ENCODE measurements around the gene TRIM8.

The TRIM8 gene

DNA sequence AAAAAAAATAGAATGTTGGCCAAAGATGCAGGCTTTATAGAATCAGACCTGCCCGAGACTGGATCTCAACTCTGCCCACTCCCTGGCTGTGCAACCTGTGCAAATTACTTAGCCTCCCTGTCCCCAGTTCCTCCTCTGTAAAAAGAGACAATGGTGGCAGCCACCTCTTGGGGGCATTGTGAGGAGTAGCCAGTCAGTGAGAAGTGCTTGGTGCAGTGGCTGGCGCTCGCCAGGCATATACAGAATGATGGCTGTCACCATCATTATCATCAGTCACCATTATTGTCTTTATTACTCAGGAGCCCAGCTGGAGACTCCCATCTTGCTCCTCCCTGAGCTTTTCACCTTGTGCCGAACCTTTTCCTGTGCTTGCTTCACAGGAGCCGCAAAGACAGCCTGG lies 29.4 kb upstream of the TRIM8 start:
- DNase-seq: no peak
- in situ Hi-C loops (cut with MboI; ENCODE audit: low pct_unique_long_range_greater_than_20kb, low sequenced_read_pairs): no loop called here

- in situ Hi-C loops (cut with MboI; ENCODE audit: low pct_unique_long_range_greater_than_20kb, low sequenced_read_pairs): no loop called here
- peak; percentile 59 for DNase-seq
Measured at GRCh38 chr10:102615361-102615760, 28.9 kb upstream of the TRIM8 start.

DNA sequence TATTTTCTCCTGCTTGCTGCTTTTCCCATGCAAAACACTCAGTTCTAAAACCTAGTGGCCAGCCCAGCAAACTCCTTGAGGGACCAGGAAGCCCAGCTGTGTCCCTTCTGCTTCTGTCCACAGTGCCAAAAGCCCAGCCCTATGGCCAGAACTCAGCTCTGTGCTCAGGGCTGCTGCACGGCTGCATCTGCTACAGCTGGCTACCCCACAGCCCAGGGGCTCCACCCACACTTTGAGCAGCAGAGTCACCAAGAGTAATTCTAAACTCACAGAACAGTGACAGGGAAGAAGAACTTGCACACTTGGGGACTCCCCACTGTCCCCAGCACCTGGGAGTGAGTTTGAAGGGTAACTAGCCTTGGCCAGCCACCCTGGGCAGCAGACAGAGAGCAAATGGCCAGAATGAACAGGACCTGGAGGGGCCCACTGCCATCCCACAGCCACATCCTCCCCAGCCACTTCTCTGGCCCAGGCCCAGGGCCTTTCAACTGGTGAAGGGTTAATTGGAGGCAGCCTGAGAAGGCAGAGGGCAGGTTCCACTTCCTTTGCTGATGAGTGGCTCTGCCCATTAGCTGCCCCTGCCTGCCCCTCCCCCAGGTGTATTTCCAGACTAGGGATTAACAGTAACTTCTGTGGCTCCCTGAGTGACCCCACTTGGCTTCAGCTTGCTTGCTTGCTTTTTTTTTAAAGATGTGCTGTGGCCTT lies 28.1 kb upstream of the TRIM8 start:
- in situ Hi-C loops (cut with MboI; ENCODE audit: low pct_unique_long_range_greater_than_20kb, low sequenced_read_pairs): no loop called here
- DNase-seq: no peak

- in situ Hi-C loops (cut with MboI; ENCODE audit: low pct_unique_long_range_greater_than_20kb, low sequenced_read_pairs): no loop called here
Measured at GRCh38 chr10:102617041-102617440, 27.2 kb upstream of the TRIM8 start.

GRCh38 chr10:102617816-102618215 lies 26.5 kb upstream of the TRIM8 start:
- in situ Hi-C loops (cut with MboI; ENCODE audit: low pct_unique_long_range_greater_than_20kb, low sequenced_read_pairs): no loop called here
- no peak for DNase-seq

More at GRCh38 chr10:102617041-102617440, 27.2 kb upstream of the TRIM8 start:
- DNase-seq: no peak

GRCh38 chr10:102619281-102619981 lies 24.8 kb upstream of the TRIM8 start:
- DNase-seq: no peak
- in situ Hi-C loops (cut with MboI; ENCODE audit: low pct_unique_long_range_greater_than_20kb, low sequenced_read_pairs): no loop called here

DNA sequence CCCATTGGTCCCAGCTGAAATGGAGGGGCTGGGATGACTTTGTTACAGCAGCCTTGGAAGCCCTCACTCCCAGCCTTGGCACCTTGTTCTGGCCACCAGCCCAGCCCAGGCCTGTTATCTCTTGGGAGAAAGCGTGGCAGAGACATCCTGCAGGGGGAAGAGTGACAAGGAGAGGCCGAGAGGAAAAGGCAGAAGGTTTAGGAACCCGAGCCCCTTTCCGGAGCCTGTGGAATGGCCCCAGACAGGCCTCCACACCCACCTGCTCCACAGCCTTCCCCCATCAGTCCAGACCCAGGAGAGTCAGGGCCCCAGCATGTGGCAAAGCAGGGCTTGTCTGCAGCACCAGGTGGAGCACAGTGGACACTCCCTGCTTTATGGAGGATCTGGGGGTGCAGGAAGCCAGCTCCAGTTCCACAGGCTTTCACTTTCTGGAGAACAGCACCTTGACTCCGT lies 24.1 kb upstream of the TRIM8 start:
- DNase-seq: no peak
- in situ Hi-C loops (cut with MboI; ENCODE audit: low pct_unique_long_range_greater_than_20kb, low sequenced_read_pairs): no loop called here

GRCh38 chr10:102620591-102621442 lies 23.5 kb upstream of the TRIM8 start:
- DNase-seq: no peak
- in situ Hi-C loops (cut with MboI; ENCODE audit: low pct_unique_long_range_greater_than_20kb, low sequenced_read_pairs): no loop called here

DNA sequence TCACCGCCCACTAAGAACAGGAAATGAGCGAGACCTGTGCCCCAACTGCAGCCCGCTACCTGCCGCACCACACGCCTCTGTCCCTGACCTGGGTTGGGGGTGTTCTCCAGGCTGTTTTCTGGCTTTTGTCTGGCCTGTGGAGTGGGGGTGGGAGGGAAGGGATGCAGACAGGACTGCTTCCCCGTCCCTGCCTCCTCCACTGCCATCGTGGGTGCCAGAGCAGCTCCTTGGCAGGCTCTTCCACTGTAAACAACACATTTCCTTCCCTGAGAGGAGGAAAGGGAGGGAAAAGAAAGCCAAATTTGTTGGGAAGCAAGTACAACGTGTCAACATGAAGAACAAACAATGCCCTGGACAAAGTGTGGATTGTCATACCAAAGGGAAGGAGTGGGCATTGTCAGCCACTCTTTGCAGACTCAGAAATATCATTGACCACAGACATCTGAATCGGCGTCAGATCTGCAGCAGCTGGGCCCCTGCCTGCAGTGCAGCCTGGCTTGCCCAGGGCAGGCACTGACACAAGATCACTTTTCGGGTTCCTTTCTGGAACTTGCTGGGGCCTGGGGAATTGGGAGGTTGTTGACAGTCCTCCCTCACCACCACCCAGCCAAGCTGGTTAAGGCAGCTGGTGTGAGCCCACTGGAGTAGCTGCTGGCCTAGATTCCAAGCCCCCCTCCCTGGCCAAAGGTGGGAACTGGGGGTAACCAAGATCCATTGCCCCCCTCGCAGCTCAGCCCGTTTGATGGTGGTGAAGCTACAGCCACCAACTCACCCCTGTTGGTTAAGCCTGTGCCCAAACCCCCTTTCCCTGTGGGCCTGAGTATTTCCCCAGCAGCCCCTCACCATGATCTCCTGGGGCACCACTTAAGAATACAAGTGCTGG lies 22.6 kb upstream of the TRIM8 start:
- in situ Hi-C loops (cut with MboI; ENCODE audit: low pct_unique_long_range_greater_than_20kb, low sequenced_read_pairs): no loop called here
- DNase-seq: no peak

GRCh38 chr10:102624094-102624493 lies 20.2 kb upstream of the TRIM8 start:
- in situ Hi-C loops (cut with MboI; ENCODE audit: low pct_unique_long_range_greater_than_20kb, low sequenced_read_pairs): no loop called here
- DNase-seq: no peak

DNA sequence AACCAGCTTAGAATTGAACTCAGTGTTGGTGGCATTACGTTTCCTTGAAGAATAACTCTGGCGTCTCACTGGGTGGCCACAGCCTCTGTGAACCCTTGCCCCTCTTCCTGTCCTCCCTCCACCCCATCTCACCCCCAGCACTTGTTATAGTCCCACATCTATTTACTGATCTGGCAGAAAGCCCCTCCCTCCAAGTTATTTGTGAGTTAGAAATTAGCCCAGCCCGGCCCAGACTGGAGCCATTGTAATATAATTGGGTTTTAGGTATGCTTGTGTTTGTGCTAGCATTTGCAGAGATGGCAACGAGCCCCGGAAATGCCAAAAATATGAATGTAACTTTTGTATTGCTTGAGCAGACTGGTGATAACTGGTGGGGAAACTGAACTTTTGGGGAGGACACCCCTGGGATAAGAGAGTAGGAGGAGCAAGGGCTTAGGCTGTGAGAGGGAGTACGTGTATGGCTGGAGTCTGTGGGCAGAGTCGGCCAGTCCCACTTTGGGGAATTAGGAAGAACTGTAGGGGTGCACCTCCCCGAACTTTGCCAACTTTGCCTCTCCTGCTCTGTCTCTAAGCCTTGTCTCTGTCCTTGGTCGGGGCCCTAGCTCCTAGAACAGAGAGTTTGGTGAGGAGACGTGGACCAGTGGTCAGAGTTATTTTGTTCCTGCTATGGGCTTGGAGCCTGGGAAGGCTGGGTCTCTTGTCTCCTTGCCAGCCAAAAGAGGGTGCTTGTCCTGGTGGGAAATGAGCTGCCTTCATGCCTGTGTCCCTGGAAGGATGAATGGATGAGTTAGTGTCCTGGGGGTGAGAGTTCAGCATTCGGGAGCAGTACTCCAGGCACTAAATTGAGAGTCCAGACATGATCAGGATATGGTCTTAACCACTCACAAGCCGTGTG lies 19.3 kb upstream of the TRIM8 start:
- in situ Hi-C loops (cut with MboI; ENCODE audit: low pct_unique_long_range_greater_than_20kb, low sequenced_read_pairs): no loop called here
- no peak for DNase-seq

GRCh38 chr10:102626026-102626685 lies 18.1 kb upstream of the TRIM8 start:
- DNase-seq: no peak
- in situ Hi-C loops (cut with MboI; ENCODE audit: low pct_unique_long_range_greater_than_20kb, low sequenced_read_pairs): no loop called here

DNA sequence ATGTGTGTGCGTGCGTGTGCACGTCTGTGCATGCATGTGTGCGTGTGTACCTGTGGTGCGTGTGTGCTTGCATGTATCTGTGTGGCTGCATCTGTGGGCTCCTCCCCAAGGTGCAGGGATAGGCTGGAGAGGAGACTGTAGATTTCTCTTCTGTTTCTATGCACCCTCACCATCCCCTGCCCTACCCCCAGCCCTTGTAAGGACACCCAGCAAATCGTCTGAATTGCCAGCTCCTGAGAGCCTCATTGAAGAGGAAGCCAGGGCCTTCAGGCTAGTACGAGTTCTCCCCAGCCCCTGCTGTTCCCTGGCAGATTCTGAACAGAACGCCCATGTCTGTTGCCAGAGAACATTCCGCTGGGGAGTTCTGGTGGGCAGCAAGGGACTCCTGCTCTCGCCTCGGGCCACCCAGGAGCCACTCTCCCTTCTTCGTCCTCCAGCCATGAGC lies 17.0 kb upstream of the TRIM8 start:
- no peak for DNase-seq
- in situ Hi-C loops (cut with MboI; ENCODE audit: low pct_unique_long_range_greater_than_20kb, low sequenced_read_pairs): no loop called here

DNA sequence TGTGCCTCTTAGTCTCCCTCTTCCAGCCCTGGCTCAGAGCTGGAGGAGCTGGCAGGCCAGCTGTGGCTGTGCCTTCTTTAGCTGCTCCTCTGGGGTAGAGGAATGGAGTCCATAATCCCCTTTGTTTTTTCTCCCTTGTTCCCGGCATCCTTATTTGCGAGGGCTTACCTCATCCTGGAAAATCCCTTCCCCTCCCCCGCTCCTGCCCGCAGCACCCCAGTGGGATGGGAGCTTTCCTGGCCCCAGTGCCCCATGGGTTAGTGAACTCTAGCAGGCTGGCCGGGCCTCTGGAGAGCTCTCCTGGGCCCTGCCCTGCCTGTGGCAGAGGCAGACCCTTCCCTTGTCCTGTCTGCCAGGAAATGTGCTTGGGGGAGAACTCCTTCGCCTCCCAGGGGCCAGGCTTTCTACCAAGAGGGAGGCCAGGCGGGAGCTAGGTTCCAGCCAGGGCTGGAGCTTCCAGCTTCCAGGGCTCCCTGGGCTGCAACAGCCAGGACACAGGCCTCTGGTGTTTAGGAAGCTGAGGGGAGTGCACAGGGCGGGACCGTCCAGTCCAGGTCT lies 16.5 kb upstream of the TRIM8 start:
- no peak for DNase-seq
- in situ Hi-C loops (cut with MboI; ENCODE audit: low pct_unique_long_range_greater_than_20kb, low sequenced_read_pairs): no loop called here

DNA sequence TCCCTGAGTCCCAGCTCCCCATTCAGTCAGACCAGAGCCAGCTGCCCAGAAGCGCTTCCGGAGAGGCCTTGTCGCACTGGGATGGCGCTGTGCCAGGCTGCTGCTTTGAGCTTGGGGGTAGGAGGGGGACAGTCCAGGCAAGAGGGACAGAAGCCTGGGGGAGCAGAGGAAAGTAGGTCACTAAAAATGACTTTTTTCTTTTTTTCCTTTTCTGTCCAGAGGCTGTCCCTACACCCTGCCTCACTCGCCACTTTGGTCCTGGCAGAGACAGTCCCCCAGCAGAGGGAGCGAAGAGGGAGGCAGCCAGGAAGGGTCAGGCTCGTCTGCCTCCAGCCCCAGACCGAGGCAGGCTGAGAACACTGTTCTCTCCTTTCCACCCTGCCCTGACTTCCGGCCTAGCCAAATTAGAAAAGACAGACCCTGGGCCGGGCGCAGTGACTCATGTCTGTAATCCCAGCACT lies 15.8 kb upstream of the TRIM8 start:
- in situ Hi-C loops (cut with MboI; ENCODE audit: low pct_unique_long_range_greater_than_20kb, low sequenced_read_pairs): no loop called here
- no peak for DNase-seq

DNA sequence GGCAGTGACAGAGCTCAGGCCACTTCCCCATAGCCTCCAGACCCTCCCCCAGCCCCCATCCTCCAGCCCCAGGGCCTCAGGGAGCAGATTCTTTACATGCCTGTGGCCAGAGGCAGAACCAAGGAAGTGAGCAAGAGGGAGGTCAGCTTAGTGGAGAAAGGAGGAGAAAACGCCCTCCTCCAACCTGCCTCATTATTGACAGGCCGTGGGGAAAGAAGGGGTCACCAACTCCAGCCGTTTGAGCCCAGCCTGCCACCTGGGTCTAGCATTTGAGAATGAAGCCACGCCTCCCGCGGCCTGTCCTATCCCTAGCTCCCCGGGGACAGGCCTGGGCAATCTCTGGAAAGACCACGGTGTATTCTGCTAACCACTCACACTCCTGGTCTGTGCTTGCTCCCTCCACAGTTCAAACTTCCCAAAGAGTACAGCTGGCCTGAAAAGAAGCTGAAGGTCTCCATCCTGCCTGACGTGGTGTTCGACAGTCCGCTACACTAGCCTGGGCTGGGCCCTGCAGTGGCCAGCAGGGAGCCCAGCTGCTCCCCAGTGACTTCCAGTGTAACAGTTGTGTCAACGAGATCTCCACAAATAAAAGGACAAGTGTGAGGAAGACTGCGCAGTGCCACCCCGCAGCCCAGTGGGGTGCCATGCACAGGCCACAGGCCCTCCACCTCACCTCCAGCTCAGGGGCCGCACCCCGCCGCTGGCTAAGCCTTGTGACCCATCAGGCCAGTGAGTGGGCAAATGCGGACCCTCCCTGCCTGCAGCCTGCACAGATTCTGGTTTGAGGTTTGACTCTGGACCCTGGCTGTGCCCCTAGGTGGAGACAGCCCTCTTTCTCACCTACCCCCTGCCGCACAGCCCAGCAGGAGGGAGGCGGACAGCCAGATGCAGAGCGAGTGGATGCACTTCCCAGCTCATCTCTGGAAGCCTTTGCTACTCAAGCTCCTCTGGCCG lies 14.3 kb upstream of the TRIM8 start:
- DNase-seq: peak; percentile 37
- in situ Hi-C loops (cut with MboI; ENCODE audit: low pct_unique_long_range_greater_than_20kb, low sequenced_read_pairs): no loop called here
